Bronchial smooth muscle cell (primary cell): ENCODE data around the gene IGFN1. TPM values are rescaled to one million over a fixed set of nuclear protein-coding genes. Genes with fewer than 3 reads are reported as not detected.

Experiments
- total RNA-seq: library from RNA; depleted of rRNA; stranded (reverse); fragments of >200 nt; gene quantifications from 2 replicates; pipeline ENCODE4 v1.2.1, GENCODE V29; 2014

IGFN1 gene
- under 0.01 TPM in 1 of 2 replicates, not detected in the other for total RNA-seq

DNA sequence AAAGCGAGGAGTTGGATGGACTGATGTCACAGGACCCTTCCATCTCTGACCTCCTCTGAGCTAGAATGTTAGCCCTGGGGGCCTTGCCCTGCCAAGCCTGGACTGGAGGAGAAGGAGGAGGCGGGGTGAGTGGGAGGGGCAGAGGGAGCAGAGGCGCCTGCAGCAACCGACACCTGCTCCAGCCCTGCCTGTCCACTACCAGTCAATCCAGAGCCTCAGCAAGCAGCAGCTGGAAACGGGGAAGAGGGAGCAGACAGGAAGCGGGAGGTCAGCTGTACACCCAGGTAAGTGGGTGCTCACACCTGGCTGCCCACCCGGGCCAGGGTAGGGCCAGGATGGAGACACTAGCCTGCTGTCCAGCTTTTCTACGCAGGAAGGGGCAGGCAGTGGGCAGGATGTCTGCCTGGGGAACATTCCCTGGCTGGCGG, at the start of gene IGFN1:
TSS of gene IGFN1 (plus strand) at position 201 of the 428 bp plus-strand sequence. CDS start 2,470 bp downstream, outside the sequence.

DNA sequence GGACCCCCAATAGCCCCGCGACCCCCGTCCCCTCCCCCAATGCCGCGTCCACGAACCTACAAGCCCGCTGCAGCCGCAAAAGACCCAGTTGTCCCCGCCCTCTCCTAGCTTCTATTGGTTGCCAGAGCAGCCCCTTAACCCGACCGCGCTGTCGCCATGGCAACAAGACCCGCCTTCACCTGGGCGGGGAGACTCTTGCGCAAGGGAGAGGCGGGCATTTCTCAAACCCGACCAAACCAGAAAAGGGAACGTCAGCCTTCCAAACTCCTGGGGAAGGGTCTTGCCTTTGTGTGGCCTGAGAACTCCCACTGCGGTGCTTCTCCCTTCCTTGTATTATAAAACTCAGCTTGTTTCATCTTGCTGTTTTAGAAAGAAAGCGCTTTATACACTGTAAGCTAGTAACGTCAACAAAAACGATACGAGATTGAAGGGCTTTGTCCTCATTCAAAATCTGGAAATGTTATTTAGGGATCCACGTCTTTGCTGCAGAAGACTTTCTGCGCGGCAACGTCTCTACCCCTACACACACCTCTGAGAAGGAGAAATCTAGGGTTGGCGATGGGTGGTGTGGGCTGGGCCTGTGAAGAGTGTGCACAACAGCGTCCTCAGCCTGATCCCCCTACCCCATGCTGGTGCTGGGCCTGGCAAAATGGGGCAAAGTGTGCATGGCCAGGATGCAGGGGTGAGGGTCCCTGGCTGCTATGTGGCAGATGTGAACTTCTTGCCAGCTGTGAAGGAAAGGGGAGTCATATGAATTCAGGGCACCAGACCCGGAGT, 36.0 kb upstream of the IGFN1 start, which contains the start of gene TMEM9:
TSS of gene TMEM9 (minus strand) at position 86 of the 777 bp plus-strand sequence. CDS start 551 bp downstream, outside the sequence.

Other genes starting within 250 kb of the IGFN1 start
- gene KIF21B, start 167.1 kb upstream of the IGFN1 start, total RNA-seq: 0.09 TPM in 1 of 2 replicates, not detected in the other
- not detected in 2 replicates for gene CACNA1S, start 78.4 kb upstream of the IGFN1 start, total RNA-seq
- gene ASCL5, start 63.6 kb upstream of the IGFN1 start, total RNA-seq: not detected in 2 replicates
- gene TMEM9, start 36.4 kb upstream of the IGFN1 start, total RNA-seq: 73.8 and 90.6 TPM in 2 replicates
- 0.16 and 0.34 TPM in 2 replicates for gene PKP1, start 92.7 kb downstream of the IGFN1 start, total RNA-seq
- gene TNNT2, start 186.9 kb downstream of the IGFN1 start, total RNA-seq: not detected in 2 replicates
- gene LAD1, start 208.5 kb downstream of the IGFN1 start, total RNA-seq: 0.26 TPM in 1 of 2 replicates, not detected in the other
- gene TNNI1, start 230.9 kb downstream of the IGFN1 start, total RNA-seq: 0.16 TPM in 1 of 2 replicates, not detected in the other